Tibial nerve (tissue), 4 donors: ENCODE data around the gene ALOX5AP.

Experiments
- EP300 ChIP-seq, 2 donors: sonication (generic); formaldehyde crosslinking; IDR thresholded peaks; one replicate each; pipeline ENCODE4 v1.6.1; 2017; ENCODE audit warnings: antibody characterized with exemption in 2 of 2, mild to moderate bottlenecking in 1 of 2
- TF ChIP-seq, protein P1 (sequence below), 5 experiments: fragments of 200-600 bp in 3 of 5; fragments of 450-650 bp in 2 of 5; sonication (generic) in 3 of 5; IDR thresholded peaks; one replicate each; pipeline ENCODE4 v1.5.1; 2016 to 2019; ENCODE audit warnings: antibody characterized with exemption in 5 of 5, mild to moderate bottlenecking in 3 of 5, moderate library complexity in 2 of 5

DNA sequence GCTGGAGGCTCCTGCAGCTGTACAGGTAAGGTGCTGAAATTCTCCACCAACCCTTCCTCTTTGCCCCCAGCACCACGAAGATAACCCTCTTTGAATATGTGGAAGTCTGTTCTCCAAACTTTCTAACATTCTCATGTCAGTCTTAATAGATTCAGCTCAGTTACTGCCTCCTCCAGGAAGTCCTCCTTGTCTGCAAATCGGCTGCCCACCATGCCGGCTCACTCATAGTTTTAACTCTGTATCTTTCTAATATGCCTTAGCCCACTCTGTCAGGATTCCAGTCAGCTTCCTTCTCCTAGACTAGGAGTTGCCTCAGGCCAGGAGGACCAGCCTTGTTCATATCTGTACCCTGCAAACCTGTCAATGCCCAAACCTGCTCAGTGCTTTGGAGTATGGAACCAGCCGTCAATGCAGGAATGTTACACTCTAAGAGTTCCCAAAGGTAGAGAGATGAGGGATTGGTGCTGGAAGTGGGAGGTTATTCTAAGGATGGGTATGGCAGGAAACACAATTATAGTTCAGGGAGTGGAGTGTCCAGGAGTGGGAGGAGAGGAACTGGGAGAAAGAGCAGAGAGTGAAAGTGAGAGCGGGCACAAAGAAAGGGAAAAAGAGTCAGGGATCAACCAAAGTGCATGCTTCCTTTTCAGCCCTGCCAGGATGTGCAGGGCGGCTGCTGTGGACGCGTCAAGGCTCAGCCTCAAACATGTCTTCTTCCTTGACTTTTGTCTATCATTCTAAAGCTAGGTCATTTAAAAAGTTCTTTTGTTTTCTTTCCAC is 38.0 kb upstream of the ALOX5AP start:
- TF ChIP-seq, protein P1, sequence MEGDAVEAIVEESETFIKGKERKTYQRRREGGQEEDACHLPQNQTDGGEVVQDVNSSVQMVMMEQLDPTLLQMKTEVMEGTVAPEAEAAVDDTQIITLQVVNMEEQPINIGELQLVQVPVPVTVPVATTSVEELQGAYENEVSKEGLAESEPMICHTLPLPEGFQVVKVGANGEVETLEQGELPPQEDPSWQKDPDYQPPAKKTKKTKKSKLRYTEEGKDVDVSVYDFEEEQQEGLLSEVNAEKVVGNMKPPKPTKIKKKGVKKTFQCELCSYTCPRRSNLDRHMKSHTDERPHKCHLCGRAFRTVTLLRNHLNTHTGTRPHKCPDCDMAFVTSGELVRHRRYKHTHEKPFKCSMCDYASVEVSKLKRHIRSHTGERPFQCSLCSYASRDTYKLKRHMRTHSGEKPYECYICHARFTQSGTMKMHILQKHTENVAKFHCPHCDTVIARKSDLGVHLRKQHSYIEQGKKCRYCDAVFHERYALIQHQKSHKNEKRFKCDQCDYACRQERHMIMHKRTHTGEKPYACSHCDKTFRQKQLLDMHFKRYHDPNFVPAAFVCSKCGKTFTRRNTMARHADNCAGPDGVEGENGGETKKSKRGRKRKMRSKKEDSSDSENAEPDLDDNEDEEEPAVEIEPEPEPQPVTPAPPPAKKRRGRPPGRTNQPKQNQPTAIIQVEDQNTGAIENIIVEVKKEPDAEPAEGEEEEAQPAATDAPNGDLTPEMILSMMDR (IDR thresholded peaks at IDR 0.05), result no peak
- no peak for TF ChIP-seq EP300 (IDR thresholded peaks at IDR 0.05)
